HCT116 (cell line): Measurements from ENCODE around the gene SLC35D1. TPM values are rescaled to one million over a fixed set of nuclear protein-coding genes. Genes with fewer than 3 reads are reported as not detected.

Source experiments
- ATAC-seq: fragments of 200-7000 bp; cut with Tn5 transposase; 2 replicates; pipeline ENCODE4 v1.9.1; 2020; ENCODE audit warnings: mild to moderate bottlenecking, moderate library complexity
- BruUV-seq: library from RNA; stranded (reverse); fragments of 400-500 nt; replicated peaks from 2 replicates; lab custom pipeline; 2021; lab: Mats Ljungman, UMichigan
- CTCF ChIA-PET: fragments of 300-600 bp; sonication (Branson Sonifier 250); formaldehyde crosslinking; loops from one replicate; lab custom pipeline; 2021; ENCODE audit warnings: antibody characterized with exemption; lab: Charles Lee
- POLR2A ChIA-PET: fragments of 300-600, 350-600 bp; sonication (Branson Sonifier 250); formaldehyde crosslinking; loops from one replicate; lab custom pipeline; 2021; ENCODE audit warnings: antibody characterized with exemption; lab: Charles Lee
- RAD21 ChIA-PET, 2 experiments: fragments of 300-600 bp; sonication (Branson Sonifier 250); formaldehyde crosslinking; loops; one replicate each; lab custom pipeline; 2023; ENCODE audit warnings: low total read pairs in 2 of 2; ENCODE audit not compliant: uncharacterized antibody in 2 of 2, unreplicated experiment in 2 of 2, low non-redundant PET in 1 of 2; lab: Charles Lee
- DNase-seq: peaks from one replicate; pipeline ENCODE4 v3.0.0-alpha.2; 2010; ENCODE audit warnings: low read depth, low spot score
- H2AFZ ChIP-seq: fragments of 200-600 bp; shearing (Covaris generic), sonication (generic); 2 replicates; pipeline ENCODE4 v1.6.1; 2017; ENCODE audit warnings: low read depth, mixed run types, mixed read lengths, antibody characterized with exemption, low read length; ENCODE audit not compliant: poor library complexity, severe bottlenecking
- H3K27ac ChIP-seq: 2 replicates; pipeline ENCODE4 v1.5.1; 2012; ENCODE audit warnings: low read depth, low read length
- H3K27me3 ChIP-seq: fragments of 200-600 bp; sonication (generic); 2 replicates; pipeline ENCODE4 v1.6.1; 2016; ENCODE audit warnings: mixed run types, low read length, mixed read lengths; ENCODE audit not compliant: insufficient read depth
- H3K36me3 ChIP-seq, 2 experiments: fragments of 200-500 bp in 1 of 2; fragments of 200-600 bp in 1 of 2; sonication (Bioruptor generic) in 1 of 2; sonication (generic) in 1 of 2; 2 replicates each; pipeline versions ENCODE4 v1.5.1 to v1.6.1; 2014 to 2016; ENCODE audit warnings: low read length in 2 of 2, inconsistent platforms in 1 of 2, mixed read lengths in 1 of 2, mixed run types in 1 of 2; ENCODE audit not compliant: insufficient read depth in 2 of 2, control insufficient read depth in 1 of 2
- H3K4me1 ChIP-seq, 2 experiments: fragments of 200-600 bp in 1 of 2; sonication (generic) in 1 of 2; 2 replicates each; pipeline versions ENCODE4 v1.5.1 to v1.6.1; 2012 to 2017; ENCODE audit warnings: low read length in 2 of 2, inconsistent platforms in 1 of 2, mild to moderate bottlenecking in 1 of 2, mixed read lengths in 1 of 2, mixed run types in 1 of 2, moderate library complexity in 1 of 2; ENCODE audit not compliant: insufficient read depth in 2 of 2, control insufficient read depth in 1 of 2
- H3K4me2 ChIP-seq: fragments of 200-600 bp; sonication (generic); 2 replicates; pipeline ENCODE4 v1.6.1; 2017; ENCODE audit warnings: mixed run types, low read length, mixed read lengths
- H3K4me3 ChIP-seq, 2 experiments: fragments of 200-600 bp in 1 of 2; sonication (generic) in 1 of 2; replicated peaks in 1 of 2; 2 replicates each; pipeline ENCODE4 v1.5.1; 2011 to 2016; ENCODE audit warnings: low read length in 2 of 2, control low read depth in 1 of 2, low read depth in 1 of 2, mild to moderate bottlenecking in 1 of 2, mixed read lengths in 1 of 2, mixed run types in 1 of 2
- H3K79me2 ChIP-seq: fragments of 200-600 bp; sonication (generic); 2 replicates; pipeline ENCODE4 v1.6.1; 2017; ENCODE audit warnings: mild to moderate bottlenecking, mixed run types, low read length, moderate library complexity, mixed read lengths; ENCODE audit not compliant: insufficient read depth
- H3K9ac ChIP-seq: fragments of 200-600 bp; sonication (generic); 2 replicates; pipeline ENCODE4 v1.6.1; 2016; ENCODE audit warnings: low read length, mixed read lengths
- H3K9me2 ChIP-seq: fragments of 200-600 bp; sonication (generic), shearing (Covaris generic); 2 replicates; pipeline ENCODE4 v1.6.1; 2017; ENCODE audit warnings: mixed run types, mild to moderate bottlenecking, moderate library complexity; ENCODE audit not compliant: insufficient read depth
- H3K9me3 ChIP-seq, 2 experiments: fragments of 200-500 bp in 1 of 2; fragments of 200-600 bp in 1 of 2; sonication (Bioruptor generic) in 1 of 2; sonication (generic) in 1 of 2; 2 replicates each; pipeline ENCODE4 v1.6.1; 2014 to 2017; ENCODE audit warnings: low read length in 2 of 2, mixed read lengths in 2 of 2, inconsistent platforms in 1 of 2, low read depth in 1 of 2, mild to moderate bottlenecking in 1 of 2, mixed run types in 1 of 2, moderate library complexity in 1 of 2; ENCODE audit not compliant: control insufficient read depth in 1 of 2, insufficient read depth in 1 of 2
- H4K20me1 ChIP-seq: fragments of 200-600 bp; sonication (generic), shearing (Covaris generic); 2 replicates; pipeline ENCODE4 v1.6.1; 2017; ENCODE audit warnings: mixed run types, mild to moderate bottlenecking, moderate library complexity; ENCODE audit not compliant: insufficient read depth
- CTCF ChIP-seq, 3 experiments: fragments of 200-600 bp in 1 of 3; sonication (generic) in 1 of 3; IDR thresholded peaks in 2 of 3; conservative IDR thresholded peaks in 1 of 3; 2 replicates each; pipeline ENCODE4 v1.5.1; 2012 to 2017; ENCODE audit warnings: low read depth in 2 of 3, low read length in 2 of 3, antibody characterized with exemption in 1 of 3, borderline replicate concordance in 1 of 3, control low read depth in 1 of 3, mild to moderate bottlenecking in 1 of 3, mixed read lengths in 1 of 3, mixed run types in 1 of 3, moderate library complexity in 1 of 3; ENCODE audit not compliant: insufficient read depth in 1 of 3
- ELF1 ChIP-seq: IDR thresholded peaks from 2 replicates; pipeline ENCODE4 v1.6.1; 2012; ENCODE audit warnings: low read depth, borderline replicate concordance
- EZH2 ChIP-seq: fragments of 200-600 bp; sonication (generic); IDR thresholded peaks from 2 replicates; pipeline ENCODE4 v1.6.1; 2017; ENCODE audit warnings: antibody characterized with exemption, mixed run types
- MAX ChIP-seq: IDR thresholded peaks from 2 replicates; pipeline ENCODE4 v1.6.1; 2012
- POLR2A ChIP-seq: IDR thresholded peaks from 2 replicates; pipeline ENCODE4 v1.7.0; 2011; ENCODE audit warnings: borderline replicate concordance; ENCODE audit not compliant: insufficient read depth, insufficient read length; ENCODE audit errors: extremely low read depth
- POLR2AphosphoS5 ChIP-seq: IDR thresholded peaks from 2 replicates; pipeline ENCODE4 v1.6.1; 2011; ENCODE audit warnings: mild to moderate bottlenecking, low read depth, low read length, moderate library complexity
- RAD21 ChIP-seq: IDR thresholded peaks from 2 replicates; pipeline ENCODE4 v1.6.1; 2012; ENCODE audit warnings: low read depth, mild to moderate bottlenecking
- REST ChIP-seq: IDR thresholded peaks from 2 replicates; pipeline ENCODE4 v1.6.1; 2012; ENCODE audit warnings: low read depth
- SRF ChIP-seq: IDR thresholded peaks from 2 replicates; pipeline ENCODE4 v1.6.1; 2012; ENCODE audit warnings: low read depth
- TCF7L2 ChIP-seq: IDR thresholded peaks from 2 replicates; pipeline ENCODE4 v1.7.0; 2011; ENCODE audit warnings: borderline replicate concordance, inconsistent platforms; ENCODE audit not compliant: insufficient read depth, insufficient read length; ENCODE audit errors: extremely low read depth
- YY1 ChIP-seq: IDR thresholded peaks from 2 replicates; pipeline ENCODE4 v1.6.1; 2011; ENCODE audit warnings: low read length, low read depth, moderate library complexity, mild to moderate bottlenecking; ENCODE audit not compliant: insufficient replicate concordance; ENCODE audit errors: extremely low read depth
- ZBTB33 ChIP-seq: IDR thresholded peaks from 2 replicates; pipeline ENCODE4 v1.6.1; 2011; ENCODE audit warnings: mild to moderate bottlenecking, low read length, moderate library complexity; ENCODE audit not compliant: insufficient replicate concordance; ENCODE audit errors: extremely low read depth
- ZFX ChIP-seq: fragments of 450-650 bp; IDR thresholded peaks from 2 replicates; pipeline ENCODE4 v1.6.1; 2017
- intact Hi-C: fragments of 100-400 bp; cut with micrococcal nuclease; formaldehyde crosslinking; loops from 2 replicates; pipeline ENCODE4 v1.10.0; 2022
- total RNA-seq: library from RNA; stranded (reverse); gene quantifications from one replicate; pipeline ENCODE4 v1.2.1, GENCODE V29; 2021; ENCODE audit not compliant: unreplicated experiment

The SLC35D1 gene
- total RNA-seq, 1 experiment from 2014 or later: 6.1 TPM

GRCh38 chr1:66982561-66983260 lies 71.2 kb downstream of the SLC35D1 start:
- peaks cover 23 to 36% of the 10 kb centered on the region in 2 experiments for H3K36me3 ChIP-seq

More at GRCh38 chr1:66982561-66983260, 71.2 kb downstream of the SLC35D1 start:
- ATAC-seq (no peak), DNase-seq (no peak)
- Histone ChIP-seq H3K4me1 (no peaks in the 10 kb centered on the region), H3K9me2 (no peaks in the 10 kb centered on the region), H3K4me3 (no peak overlapping the region), H4K20me1 (peaks cover 5% of the 10 kb centered on the region; the same call in 1 of the 2 replicates), H3K79me2 (no peaks in the 10 kb centered on the region), H3K9me3 (no peaks in the 10 kb centered on the region), H3K4me2 (no peak overlapping the region), H3K27ac (no peak overlapping the region), H3K9ac (no peak overlapping the region), H3K27me3 (no peaks in the 10 kb centered on the region), H2AFZ (no peak overlapping the region)
- no TSS peak for BruUV-seq
- ChIA-PET CTCF (no interaction called here), POLR2A (no interaction called here), RAD21 (no interaction called here)
- TF ChIP-seq RAD21 (no peak), YY1 (no peak), POLR2AphosphoS5 (no peak), ZBTB33 (no peak), MAX (no peak), TCF7L2 (no peak), REST (no peak), ZFX (no peak), CTCF (IDR thresholded peaks at IDR 0.05 in 2 of 3, conservative IDR thresholded peaks at IDR 0.05 in 1 of 3; ENCODE audit: borderline replicate concordance in 1 of 3, insufficient read depth in 1 of 3, low read depth in 2 of 3, low read length in 2 of 3) (no peak), EZH2 (no peak), ELF1 (no peak), SRF (no peak), POLR2A (no peak)
- intact Hi-C loops: no loop called here
